Suprapubic skin (tissue), 4 donors: ENCODE measurements around the gene CREG1. TPM values are rescaled to one million over a fixed set of nuclear protein-coding genes. Genes with fewer than 3 reads are reported as not detected.

Source experiments
- DNase-seq, 2 donors: peaks; one replicate each; pipeline ENCODE4 v3.0.0-alpha.2; 2019; ENCODE audit warnings: low spot score in 2 of 2
- H3K27ac ChIP-seq: fragments of 200-600 bp; sonication (generic); one replicate; pipeline ENCODE4 v1.5.1; 2019
- H3K27me3 ChIP-seq: fragments of 200-600 bp; sonication (generic); one replicate; pipeline ENCODE4 v1.5.1; 2019
- H3K36me3 ChIP-seq: fragments of 200-600 bp; sonication (generic); one replicate; pipeline ENCODE4 v1.5.1; 2019
- H3K4me1 ChIP-seq: fragments of 200-600 bp; sonication (generic); one replicate; pipeline ENCODE4 v1.5.1; 2019
- H3K4me3 ChIP-seq: fragments of 200-600 bp; sonication (generic); one replicate; pipeline ENCODE4 v1.5.1; 2019; ENCODE audit warnings: mild to moderate bottlenecking
- H3K9me3 ChIP-seq: fragments of 200-600 bp; sonication (generic); one replicate; pipeline ENCODE4 v1.5.1; 2019
- EP300 ChIP-seq: sonication (generic); formaldehyde crosslinking; IDR thresholded peaks from one replicate; pipeline ENCODE4 v1.6.1; 2017; ENCODE audit warnings: antibody characterized with exemption
- POLR2A ChIP-seq, 2 donors: fragments of 450-650 bp; IDR thresholded peaks; one replicate each; pipeline ENCODE4 v1.6.1; 2017; ENCODE audit warnings: antibody characterized with exemption in 2 of 2, mild to moderate bottlenecking in 2 of 2, moderate library complexity in 2 of 2
- POLR2AphosphoS5 ChIP-seq, 3 donors: sonication (generic); formaldehyde crosslinking; IDR thresholded peaks; one replicate each; pipeline ENCODE4 v1.6.1; 2017; ENCODE audit warnings: antibody characterized with exemption in 3 of 3
- WGBS: methylation state at CpG from one replicate; pipeline ENCODE4 v1.1.5; 2018; 5-methylcytosine and 5-hydroxymethylcytosine counted together
- total RNA-seq, 4 donors: library from RNA; depleted of rRNA; stranded (reverse); fragments of >200 nt; gene quantifications; one replicate each; pipeline ENCODE4 v1.1.0, GENCODE V29; 2016
- TF ChIP-seq, protein P1 (sequence below), 2 donors: fragments of 200-600 bp in 1 of 2; fragments of 450-650 bp in 1 of 2; sonication (generic) in 1 of 2; IDR thresholded peaks; one replicate each; pipeline ENCODE4 v1.5.1; 2016 to 2019; ENCODE audit warnings: antibody characterized with exemption in 2 of 2, mild to moderate bottlenecking in 1 of 2, moderate library complexity in 1 of 2

Gene CREG1
- total RNA-seq, 4 donors from 2014 or later: 82.2 to 349 (median 188) TPM

DNA sequence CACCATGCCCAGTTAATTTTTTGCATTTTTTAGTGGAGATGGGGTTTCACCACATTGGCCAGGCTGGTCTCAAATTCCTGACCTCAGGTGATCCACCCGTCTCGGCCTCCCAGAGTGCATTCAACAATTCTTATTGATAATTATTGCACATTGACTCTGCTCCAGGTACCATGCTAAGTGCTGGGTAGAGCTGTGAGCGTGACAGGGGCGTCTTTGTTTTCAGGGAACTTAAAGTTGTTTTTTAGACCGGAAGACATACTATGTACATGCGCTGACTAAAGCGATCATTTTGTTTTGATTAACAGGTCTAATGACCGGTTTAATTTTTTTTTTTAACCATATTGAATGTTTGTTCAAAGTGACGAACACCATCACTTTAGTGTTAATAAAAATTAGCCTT, 39.3 kb downstream of the CREG1 start:
- DNase-seq: no peak

GRCh38 chr1:167512046-167512654, 41.4 kb downstream of the CREG1 start:
- Histone ChIP-seq H3K9me3 (no peaks in the 10 kb centered on the region), H3K4me3 (no peak overlapping the region), H3K36me3 (no peaks in the 10 kb centered on the region), H3K27me3 (peaks cover 2% of the 10 kb centered on the region), H3K4me1 (no peaks in the 10 kb centered on the region), H3K27ac (no peak overlapping the region)
- no peak for DNase-seq
- TF ChIP-seq EP300: no peak
- 52% methylated on average over 7 of the region's 7 CpGs for WGBS

More for the DNA sequence above, 39.3 kb downstream of the CREG1 start:
- Histone ChIP-seq H3K4me1 (no peaks in the 10 kb centered on the region), H3K36me3 (no peaks in the 10 kb centered on the region), H3K27me3 (peaks cover 7% of the 10 kb centered on the region), H3K9me3 (no peaks in the 10 kb centered on the region), H3K27ac (no peak overlapping the region), H3K4me3 (no peak overlapping the region)
- 95% methylated on average over 9 of the region's 9 CpGs for WGBS
- no peak for TF ChIP-seq POLR2A (IDR thresholded peaks at IDR 0.05)

DNA sequence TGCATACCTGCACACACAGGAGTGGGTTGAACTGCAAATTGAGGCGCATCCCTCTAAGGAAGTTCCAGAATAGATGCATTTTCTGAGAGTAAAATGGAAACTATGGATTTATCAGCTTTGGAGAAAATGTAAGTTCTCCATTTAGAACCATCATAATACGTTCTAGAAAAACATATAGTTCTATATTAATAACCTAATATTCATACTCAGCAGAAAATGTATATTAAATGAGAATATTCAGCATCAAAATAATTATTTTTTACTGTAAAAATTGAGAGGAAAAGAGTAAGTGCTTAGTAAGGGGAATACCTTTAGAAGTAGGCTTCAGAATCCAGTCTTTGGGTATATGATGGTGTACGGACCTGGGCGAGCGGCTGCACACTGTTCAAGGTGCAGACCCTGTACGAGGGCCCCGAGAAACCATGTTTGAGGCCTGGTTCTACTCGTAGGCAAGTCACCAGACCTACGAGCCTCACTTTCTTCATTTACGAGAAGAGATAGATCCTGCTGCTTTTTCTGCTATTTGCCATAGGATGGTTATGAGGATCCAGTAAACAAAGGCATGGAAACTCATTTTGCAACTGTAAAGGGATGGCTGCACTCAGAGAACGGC, 42.1 kb downstream of the CREG1 start:
- TF ChIP-seq EP300 (no peak), POLR2A (IDR thresholded peaks at IDR 0.05) (no peak), POLR2AphosphoS5 (IDR thresholded peaks at IDR 0.05) (no peak)
- TF ChIP-seq, protein P1, sequence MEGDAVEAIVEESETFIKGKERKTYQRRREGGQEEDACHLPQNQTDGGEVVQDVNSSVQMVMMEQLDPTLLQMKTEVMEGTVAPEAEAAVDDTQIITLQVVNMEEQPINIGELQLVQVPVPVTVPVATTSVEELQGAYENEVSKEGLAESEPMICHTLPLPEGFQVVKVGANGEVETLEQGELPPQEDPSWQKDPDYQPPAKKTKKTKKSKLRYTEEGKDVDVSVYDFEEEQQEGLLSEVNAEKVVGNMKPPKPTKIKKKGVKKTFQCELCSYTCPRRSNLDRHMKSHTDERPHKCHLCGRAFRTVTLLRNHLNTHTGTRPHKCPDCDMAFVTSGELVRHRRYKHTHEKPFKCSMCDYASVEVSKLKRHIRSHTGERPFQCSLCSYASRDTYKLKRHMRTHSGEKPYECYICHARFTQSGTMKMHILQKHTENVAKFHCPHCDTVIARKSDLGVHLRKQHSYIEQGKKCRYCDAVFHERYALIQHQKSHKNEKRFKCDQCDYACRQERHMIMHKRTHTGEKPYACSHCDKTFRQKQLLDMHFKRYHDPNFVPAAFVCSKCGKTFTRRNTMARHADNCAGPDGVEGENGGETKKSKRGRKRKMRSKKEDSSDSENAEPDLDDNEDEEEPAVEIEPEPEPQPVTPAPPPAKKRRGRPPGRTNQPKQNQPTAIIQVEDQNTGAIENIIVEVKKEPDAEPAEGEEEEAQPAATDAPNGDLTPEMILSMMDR (IDR thresholded peaks at IDR 0.05): no peak
- 85% methylated on average over 11 of the region's 11 CpGs for WGBS
- Histone ChIP-seq H3K36me3 (no peaks in the 10 kb centered on the region), H3K4me1 (no peaks in the 10 kb centered on the region), H3K27me3 (no peaks in the 10 kb centered on the region), H3K9me3 (no peaks in the 10 kb centered on the region), H3K4me3 (no peak overlapping the region), H3K27ac (no peak overlapping the region)
- DNase-seq: no peak

- no peak overlapping the region for H3K27ac ChIP-seq
- DNase-seq: no peak
- H3K4me1 ChIP-seq: no peaks in the 10 kb centered on the region
- 78% methylated on average over 4 of the region's 4 CpGs for WGBS
- no peaks in the 10 kb centered on the region for H3K27me3 ChIP-seq
- no peaks in the 10 kb centered on the region for H3K36me3 ChIP-seq
- no peak overlapping the region for H3K4me3 ChIP-seq
- TF ChIP-seq, protein P1 (IDR thresholded peaks at IDR 0.05): no peak
- TF ChIP-seq POLR2AphosphoS5 (IDR thresholded peaks at IDR 0.05): no peak
- TF ChIP-seq POLR2A (IDR thresholded peaks at IDR 0.05): no peak
- no peak for TF ChIP-seq EP300
- H3K9me3 ChIP-seq: no peaks in the 10 kb centered on the region
These were observed 42.7 kb downstream of the CREG1 start for GRCh38 chr1:167510881-167511280.

DNA sequence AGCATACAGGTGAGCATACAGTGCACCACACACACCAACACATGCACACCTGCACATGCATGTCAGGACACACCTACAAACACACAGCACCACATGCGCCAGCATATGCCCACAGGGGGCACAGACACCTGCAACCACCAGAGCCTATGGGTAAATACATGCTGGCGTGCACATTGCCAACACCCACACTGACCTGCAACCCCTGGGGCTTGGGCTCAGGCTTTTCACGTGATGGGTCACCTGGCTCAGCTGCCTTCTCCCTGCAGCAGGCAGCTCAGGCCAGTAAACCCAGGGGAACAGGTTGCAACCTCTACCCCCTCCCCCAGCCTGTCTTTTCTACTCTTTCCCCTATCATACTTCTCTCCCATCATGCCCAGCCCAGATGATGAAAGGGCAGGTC, 43.3 kb downstream of the CREG1 start:
- H3K9me3 ChIP-seq: no peaks in the 10 kb centered on the region
- WGBS: 16% methylated on average over 3 of the region's 3 CpGs
- TF ChIP-seq POLR2A (IDR thresholded peaks at IDR 0.05) (no peak), EP300 (no peak)
- TF ChIP-seq, protein P1 (IDR thresholded peaks at IDR 0.05): no peak

GRCh38 chr1:167509587-167509986, 44.0 kb downstream of the CREG1 start:
- DNase-seq: no peak
- Histone ChIP-seq H3K4me3 (no peak overlapping the region), H3K27ac (no peak overlapping the region), H3K27me3 (no peaks in the 10 kb centered on the region), H3K9me3 (no peaks in the 10 kb centered on the region), H3K36me3 (no peaks in the 10 kb centered on the region), H3K4me1 (no peaks in the 10 kb centered on the region)
- TF ChIP-seq EP300 (no peak), POLR2A (IDR thresholded peaks at IDR 0.05) (no peak), POLR2AphosphoS5 (IDR thresholded peaks at IDR 0.05) (no peak)
- TF ChIP-seq, protein P1 (IDR thresholded peaks at IDR 0.05): no peak
- WGBS: 82% methylated on average over 8 of the region's 8 CpGs

More for the DNA sequence above, 43.3 kb downstream of the CREG1 start:
- no peaks in the 10 kb centered on the region for H3K36me3 ChIP-seq
- H3K4me1 ChIP-seq: no peaks in the 10 kb centered on the region
- no peaks in the 10 kb centered on the region for H3K27me3 ChIP-seq
- no peak overlapping the region for H3K27ac ChIP-seq
- no peak for DNase-seq
- H3K4me3 ChIP-seq: no peak overlapping the region
